Neural cell (in vitro differentiated cells): ENCODE measurements around the gene ANKRD6. TPM values are rescaled to one million over a fixed set of nuclear protein-coding genes. Genes with fewer than 3 reads are reported as not detected.

Source experiments
- H2AFZ ChIP-seq: fragments of 200-600, 300-800 bp; sonication (generic), shearing (Covaris generic); 2 replicates; pipeline ENCODE4 v1.6.0; 2014; ENCODE audit warnings: low read depth, mild to moderate bottlenecking, antibody characterized with exemption, low read length, moderate library complexity
- H3F3A ChIP-seq: fragments of 200-600 bp; shearing (Covaris generic); 2 replicates; pipeline ENCODE4 v1.6.1; 2016; ENCODE audit warnings: mild to moderate bottlenecking, moderate library complexity, mixed read lengths, antibody characterized with exemption, low read length; ENCODE audit not compliant: insufficient read depth, poor library complexity, severe bottlenecking
- H3K27ac ChIP-seq: fragments of 200-600, 300-800 bp; sonication (generic), shearing (Covaris generic); 2 replicates; pipeline ENCODE4 v1.5.1; 2014; ENCODE audit warnings: mild to moderate bottlenecking, low read length, moderate library complexity
- H3K27me3 ChIP-seq: fragments of 300-800, 200-600 bp; sonication (generic), shearing (Covaris generic); 2 replicates; pipeline ENCODE4 v1.6.0; 2014; ENCODE audit warnings: mild to moderate bottlenecking, low read depth, low read length, moderate library complexity; ENCODE audit not compliant: insufficient read depth
- H3K36me3 ChIP-seq: fragments of 300-800, 200-600 bp; sonication (generic), shearing (Covaris generic); 2 replicates; pipeline ENCODE4 v1.5.1; 2014; ENCODE audit warnings: mild to moderate bottlenecking, antibody characterized with exemption, low read length, moderate library complexity; ENCODE audit not compliant: insufficient read depth
- H3K4me2 ChIP-seq: fragments of 300-800, 200-600 bp; sonication (generic), shearing (Covaris generic); 2 replicates; pipeline ENCODE4 v1.6.0; 2014; ENCODE audit warnings: mild to moderate bottlenecking, low read length
- H3K4me3 ChIP-seq: fragments of 300-800, 200-600 bp; sonication (generic), shearing (Covaris generic); 2 replicates; pipeline ENCODE4 v1.5.1; 2014; ENCODE audit warnings: mild to moderate bottlenecking, low read length, moderate library complexity
- H3K79me2 ChIP-seq: fragments of 200-600 bp; shearing (Covaris generic); replicated peaks from 2 replicates; pipeline ENCODE4 v1.6.0; 2014; ENCODE audit warnings: mild to moderate bottlenecking, low read length, moderate library complexity; ENCODE audit not compliant: insufficient read depth
- H3K9ac ChIP-seq: fragments of 300-800, 200-600 bp; sonication (generic), shearing (Covaris generic); 2 replicates; pipeline ENCODE4 v1.6.1; 2016; ENCODE audit warnings: mild to moderate bottlenecking, low read length, mixed read lengths
- H3K9me2 ChIP-seq: fragments of 200-600 bp; shearing (Covaris generic); 2 replicates; pipeline ENCODE4 v1.6.1; 2016; ENCODE audit warnings: mild to moderate bottlenecking, low read length, mixed read lengths; ENCODE audit not compliant: insufficient read depth
- H3K9me3 ChIP-seq: fragments of 200-600, 300-800 bp; sonication (generic), shearing (Covaris generic); 2 replicates; pipeline ENCODE4 v1.6.1; 2016; ENCODE audit warnings: mild to moderate bottlenecking, mixed run types, low read length, moderate library complexity, mixed read lengths
- H4K20me1 ChIP-seq: fragments of 200-600 bp; shearing (Covaris generic); 2 replicates; pipeline ENCODE4 v1.6.1; 2016; ENCODE audit warnings: mild to moderate bottlenecking, mixed run types; ENCODE audit not compliant: insufficient read depth
- EP300 ChIP-seq: fragments of 450-650 bp; conservative IDR thresholded peaks from 2 replicates; pipeline ENCODE4 v1.6.1; 2014; ENCODE audit warnings: antibody characterized with exemption, mild to moderate bottlenecking, moderate library complexity; ENCODE audit not compliant: poor library complexity, severe bottlenecking
- EZH2 ChIP-seq: fragments of 200-600, 300-800 bp; shearing (Covaris generic), sonication (generic); IDR thresholded peaks from 2 replicates; pipeline ENCODE4 v1.6.1; 2014; ENCODE audit warnings: antibody characterized with exemption, low read length, borderline replicate concordance, mild to moderate bottlenecking; ENCODE audit not compliant: insufficient read depth, poor library complexity, severe bottlenecking
- MXI1 ChIP-seq: fragments of 450-650 bp; conservative IDR thresholded peaks from 2 replicates; pipeline ENCODE4 v1.6.1; 2014; ENCODE audit warnings: antibody characterized with exemption, mild to moderate bottlenecking; ENCODE audit not compliant: poor library complexity, severe bottlenecking
- POLR2AphosphoS5 ChIP-seq: IDR thresholded peaks from 2 replicates; pipeline ENCODE4 v1.6.1; 2012
- REST ChIP-seq: IDR thresholded peaks from 2 replicates; pipeline ENCODE4 v1.6.1; 2012; ENCODE audit warnings: borderline replicate concordance
- SMC3 ChIP-seq: fragments of 450-650 bp; conservative IDR thresholded peaks from 2 replicates; pipeline ENCODE4 v1.6.1; 2014; ENCODE audit warnings: antibody characterized with exemption, mild to moderate bottlenecking, moderate library complexity; ENCODE audit not compliant: poor library complexity
- TAF1 ChIP-seq: IDR thresholded peaks from 2 replicates; pipeline ENCODE4 v1.6.1; 2012; ENCODE audit warnings: low read depth
- polyA plus RNA-seq: library from polyadenylated mRNA; depleted of rRNA; stranded (reverse); fragments of >200 nt; gene quantifications from 2 replicates; pipeline ENCODE4 v1.2.3, GENCODE V29; 2014
- TF ChIP-seq, protein P1 (sequence below): fragments of 450-650 bp; IDR thresholded peaks from 2 replicates; pipeline ENCODE4 v1.5.1; 2014; ENCODE audit warnings: antibody characterized with exemption, mild to moderate bottlenecking, moderate library complexity; ENCODE audit not compliant: poor library complexity, severe bottlenecking

ANKRD6 gene
- polyA plus RNA-seq, 1 donor from 2014 or later = 43.5 TPM

DNA sequence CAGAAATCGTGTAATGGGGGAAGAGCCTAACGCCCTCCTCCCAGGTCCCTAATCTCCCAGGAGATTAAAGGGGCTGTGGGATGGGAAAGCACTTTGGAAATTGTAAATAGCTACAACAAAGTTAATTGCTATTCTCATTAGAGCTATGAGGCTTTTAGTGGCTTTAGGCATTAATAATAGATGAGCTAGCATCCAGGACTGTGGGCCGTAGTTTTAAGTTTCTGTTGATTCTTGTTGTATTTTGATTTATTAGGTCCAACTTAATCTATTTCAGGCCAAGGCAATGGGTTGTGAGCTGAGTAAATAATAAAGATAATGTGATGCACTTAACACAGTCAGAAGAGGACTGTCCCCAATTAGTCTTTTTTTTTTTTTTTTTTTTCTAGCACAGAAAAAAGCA lies 67.7 kb downstream of the ANKRD6 start:
- no peaks in the 10 kb centered on the region for H3K27me3 ChIP-seq
- TF ChIP-seq MXI1 = no peak
- TF ChIP-seq, protein P1, sequence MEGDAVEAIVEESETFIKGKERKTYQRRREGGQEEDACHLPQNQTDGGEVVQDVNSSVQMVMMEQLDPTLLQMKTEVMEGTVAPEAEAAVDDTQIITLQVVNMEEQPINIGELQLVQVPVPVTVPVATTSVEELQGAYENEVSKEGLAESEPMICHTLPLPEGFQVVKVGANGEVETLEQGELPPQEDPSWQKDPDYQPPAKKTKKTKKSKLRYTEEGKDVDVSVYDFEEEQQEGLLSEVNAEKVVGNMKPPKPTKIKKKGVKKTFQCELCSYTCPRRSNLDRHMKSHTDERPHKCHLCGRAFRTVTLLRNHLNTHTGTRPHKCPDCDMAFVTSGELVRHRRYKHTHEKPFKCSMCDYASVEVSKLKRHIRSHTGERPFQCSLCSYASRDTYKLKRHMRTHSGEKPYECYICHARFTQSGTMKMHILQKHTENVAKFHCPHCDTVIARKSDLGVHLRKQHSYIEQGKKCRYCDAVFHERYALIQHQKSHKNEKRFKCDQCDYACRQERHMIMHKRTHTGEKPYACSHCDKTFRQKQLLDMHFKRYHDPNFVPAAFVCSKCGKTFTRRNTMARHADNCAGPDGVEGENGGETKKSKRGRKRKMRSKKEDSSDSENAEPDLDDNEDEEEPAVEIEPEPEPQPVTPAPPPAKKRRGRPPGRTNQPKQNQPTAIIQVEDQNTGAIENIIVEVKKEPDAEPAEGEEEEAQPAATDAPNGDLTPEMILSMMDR = no peak
- H4K20me1 ChIP-seq = no peaks in the 10 kb centered on the region
- H3K9ac ChIP-seq = no peak overlapping the region
- H3K9me2 ChIP-seq = no peaks in the 10 kb centered on the region
- no peak overlapping the region for H3K27ac ChIP-seq
- H2AFZ ChIP-seq = no peak overlapping the region
- H3K9me3 ChIP-seq = no peaks in the 10 kb centered on the region
- H3K36me3 ChIP-seq = no peaks in the 10 kb centered on the region
- no peaks in the 10 kb centered on the region for H3F3A ChIP-seq
- H3K4me3 ChIP-seq = no peak overlapping the region
- no peak overlapping the region for H3K4me2 ChIP-seq
- no peaks in the 10 kb centered on the region for H3K79me2 ChIP-seq

GRCh38 chr6:89501222-89501621 lies 68.3 kb downstream of the ANKRD6 start:
- Histone ChIP-seq H3K27me3 (no peaks in the 10 kb centered on the region), H3K9ac (no peak overlapping the region), H3K9me2 (no peaks in the 10 kb centered on the region), H4K20me1 (no peaks in the 10 kb centered on the region), H3K9me3 (no peaks in the 10 kb centered on the region), H3F3A (no peaks in the 10 kb centered on the region), H2AFZ (no peak overlapping the region), H3K27ac (no peak overlapping the region), H3K4me2 (no peak overlapping the region), H3K4me3 (no peak overlapping the region), H3K79me2 (no peaks in the 10 kb centered on the region), H3K36me3 (no peaks in the 10 kb centered on the region)
- TF ChIP-seq EP300 (no peak), REST (no peak), POLR2AphosphoS5 (no peak), TAF1 (no peak), EZH2 (no peak), SMC3 (no peak), MXI1 (no peak)
- TF ChIP-seq, protein P1 = no peak
